Central memory CD4-positive, alpha-beta T cell (primary cell): ENCODE data around the gene GXYLT1.
"Not testable (repeated sequence)": the region's sequence is repeated elsewhere in the genome, so short reads cannot be mapped to it uniquely, and the experiment has no call there.

ENCODE experiments used
- DNase-seq: peaks from one replicate; pipeline ENCODE4 v3.0.0; 2022

GXYLT1 gene

DNA sequence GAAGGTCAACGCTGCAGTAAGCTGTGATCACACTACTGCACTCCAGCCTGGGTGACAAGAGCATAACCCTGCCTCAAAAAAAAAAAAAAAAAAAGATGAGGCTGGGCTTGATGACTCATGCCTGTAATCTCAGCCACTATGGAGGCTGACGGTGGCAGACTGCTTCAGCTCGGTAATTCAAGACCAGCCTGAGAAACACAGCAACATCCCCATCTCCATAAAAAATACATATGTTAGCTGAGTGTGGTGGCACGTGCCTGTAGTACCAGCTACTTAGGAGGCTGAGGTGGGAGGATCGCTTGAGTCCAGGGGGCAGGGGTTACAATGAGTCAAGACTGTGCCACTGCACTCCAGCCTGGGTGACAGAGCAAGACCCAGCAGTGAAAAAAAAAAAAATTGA lies 50.4 kb downstream of the GXYLT1 start:
- DNase-seq = no peak

- DNase-seq = no peak
Measured at GRCh38 chr12:42091769-42092168, 52.9 kb downstream of the GXYLT1 start.

DNA sequence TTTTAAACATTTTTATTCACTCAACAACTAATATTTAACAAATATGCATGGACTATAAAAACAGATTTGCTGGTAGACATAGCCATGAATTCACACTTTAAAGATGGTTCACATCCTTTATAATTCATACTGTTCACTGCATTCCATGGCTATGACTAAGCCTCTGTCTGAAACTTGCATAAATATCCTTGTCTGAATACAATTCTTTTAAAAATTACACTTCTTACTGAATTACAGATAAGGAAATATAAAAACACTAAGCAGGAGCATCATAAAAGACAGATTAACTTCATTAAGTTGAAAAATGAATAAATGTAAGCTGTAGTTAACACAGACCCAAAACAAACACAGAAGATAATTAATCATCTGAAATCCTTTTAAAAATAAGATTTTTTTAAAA lies 53.8 kb downstream of the GXYLT1 start:
- DNase-seq = no peak

- no peak for DNase-seq
Measured at GRCh38 chr12:42086031-42086430, 58.6 kb downstream of the GXYLT1 start.

- DNase-seq = no peak
Measured at GRCh38 chr12:42085594-42085993, 59.1 kb downstream of the GXYLT1 start.

GRCh38 chr12:42084522-42084921 lies 60.2 kb downstream of the GXYLT1 start:
- no peak for DNase-seq

DNA sequence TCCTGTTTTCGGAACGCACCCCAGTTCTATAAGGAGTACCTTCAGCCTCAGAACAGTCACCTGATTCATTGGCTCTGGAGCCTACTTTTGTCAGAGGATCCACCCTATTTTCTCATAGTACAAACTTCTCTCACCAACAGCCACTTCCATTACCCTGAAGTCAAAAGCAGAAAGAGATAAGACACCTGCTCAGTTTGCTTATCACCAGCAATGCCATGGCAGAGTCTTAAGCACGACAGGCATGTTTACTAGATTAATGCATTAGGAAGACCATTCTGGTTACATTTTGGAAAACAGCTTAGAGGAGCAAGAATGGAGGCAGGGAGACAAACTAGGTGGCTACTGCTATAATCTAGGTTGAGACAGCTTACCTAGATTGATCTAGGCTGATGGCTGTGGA lies 67.7 kb downstream of the GXYLT1 start:
- DNase-seq = no peak

- DNase-seq = no peak
Measured at GRCh38 chr12:42070036-42070435, 74.6 kb downstream of the GXYLT1 start.

DNA sequence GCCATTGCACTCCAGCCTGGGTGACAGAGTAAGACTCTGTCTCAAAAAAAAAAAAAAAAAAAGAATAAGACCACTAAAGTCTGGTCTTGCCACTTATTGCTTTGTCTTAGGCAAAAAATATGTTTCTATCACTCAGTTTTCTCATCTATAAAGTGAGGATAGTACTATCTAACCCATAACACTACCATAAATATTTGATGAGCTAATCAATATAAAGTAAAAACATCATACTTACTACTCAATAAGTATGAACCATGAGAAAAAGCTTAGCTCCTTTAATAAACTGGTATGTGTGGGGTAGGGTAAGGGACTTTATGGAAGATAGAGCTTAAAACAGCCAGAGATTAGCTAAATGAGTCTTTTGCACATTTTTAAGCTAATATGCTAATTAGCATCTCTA lies 85.5 kb downstream of the GXYLT1 start:
- no peak for DNase-seq

- no peak for DNase-seq
Measured at GRCh38 chr12:42056130-42056529, 88.5 kb downstream of the GXYLT1 start.

DNA sequence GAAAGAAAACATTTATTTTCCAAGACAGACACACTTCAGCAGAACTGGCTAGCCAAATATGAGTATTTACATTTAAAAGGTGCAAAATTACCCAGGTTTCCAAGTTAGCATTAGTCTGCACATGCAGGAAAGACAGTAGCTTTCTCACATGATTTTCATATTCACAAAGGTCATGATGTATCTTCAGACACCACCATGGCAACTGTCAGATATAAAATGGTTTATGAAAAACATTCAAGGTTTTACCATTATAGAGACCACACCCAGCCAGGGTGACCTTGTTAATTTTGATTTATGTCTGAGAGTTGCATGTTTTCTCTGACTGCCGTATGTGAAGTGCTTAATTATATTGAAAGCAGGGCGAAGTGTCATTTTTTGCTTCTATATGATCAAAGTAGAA lies 91.2 kb downstream of the GXYLT1 start:
- DNase-seq = no peak

GRCh38 chr12:42048980-42049379 lies 95.7 kb downstream of the GXYLT1 start:
- not testable (repeated sequence) for DNase-seq

GRCh38 chr12:42039577-42039976 lies 105.1 kb downstream of the GXYLT1 start:
- DNase-seq = no peak

GRCh38 chr12:42039176-42039575 lies 105.5 kb downstream of the GXYLT1 start:
- no peak for DNase-seq

GRCh38 chr12:42031847-42032564 lies 112.7 kb downstream of the GXYLT1 start:
- DNase-seq = no peak
